ENCODE measurements around the gene UFD1.
A peak's percentile ranks its signal among the peaks of the same experiment; 100 is the strongest.

The UFD1 gene

GRCh38 chr22:19466848-19467752, 11.9 kb downstream of the UFD1 start:
- DNase-seq = no peak

- DNase-seq = no peak
Measured at GRCh38 chr22:19466126-19466716, 12.8 kb downstream of the UFD1 start.

- DNase-seq = no peak
Measured at GRCh38 chr22:19464975-19465374, 14.0 kb downstream of the UFD1 start.

GRCh38 chr22:19464546-19464945, 14.4 kb downstream of the UFD1 start:
- no peak for DNase-seq

GRCh38 chr22:19463491-19464469, 15.2 kb downstream of the UFD1 start:
- no peak for DNase-seq

- no peak for DNase-seq
Measured at GRCh38 chr22:19463008-19463407, 16.0 kb downstream of the UFD1 start.

GRCh38 chr22:19461506-19461905, 17.5 kb downstream of the UFD1 start:
- DNase-seq = no peak

- no peak for DNase-seq
Measured at GRCh38 chr22:19460036-19460435, 19.0 kb downstream of the UFD1 start.

GRCh38 chr22:19457828-19458428, 21.1 kb downstream of the UFD1 start:
- DNase-seq = no peak

GRCh38 chr22:19456541-19456940, 22.5 kb downstream of the UFD1 start:
- DNase-seq = no peak

- DNase-seq = no peak
Measured at GRCh38 chr22:19455585-19456370, 23.2 kb downstream of the UFD1 start.

- no peak for DNase-seq
Measured at GRCh38 chr22:19455033-19455432, 24.0 kb downstream of the UFD1 start.

- DNase-seq = no peak
Measured at GRCh38 chr22:19454156-19454555, 24.8 kb downstream of the UFD1 start.

GRCh38 chr22:19453718-19454117, 25.3 kb downstream of the UFD1 start:
- DNase-seq = no peak

GRCh38 chr22:19451570-19451969, 27.4 kb downstream of the UFD1 start:
- DNase-seq = no peak

- no peak for DNase-seq
Measured at GRCh38 chr22:19450363-19451175, 28.4 kb downstream of the UFD1 start.

GRCh38 chr22:19449422-19449767, 29.6 kb downstream of the UFD1 start:
- no peak for DNase-seq

- DNase-seq = peak; percentile 43
Measured at GRCh38 chr22:19448739-19449421, 30.1 kb downstream of the UFD1 start.

- DNase-seq = no peak
Measured at GRCh38 chr22:19448076-19448607, 30.9 kb downstream of the UFD1 start.
